Liver (tissue), 3 donors: ENCODE measurements around the gene COPS2.

Experiments
- ATF3 ChIP-seq: IDR thresholded peaks from 2 replicates; pipeline ENCODE4 v1.6.1; 2016; ENCODE audit warnings: antibody characterized with exemption
- CTCF ChIP-seq: fragments of 150-350 bp; IDR thresholded peaks from 2 replicates; pipeline ENCODE4 v1.5.1; 2017; ENCODE audit warnings: improper control_type of control experiment, low read depth, low read length; ENCODE audit not compliant: missing input control
- EGR1 ChIP-seq, 2 donors: IDR thresholded peaks; 2 replicates each; pipeline ENCODE4 v1.6.1; 2016 to 2018; ENCODE audit warnings: antibody characterized with exemption in 2 of 2, low read depth in 2 of 2
- FOXA1 ChIP-seq: IDR thresholded peaks from 2 replicates; pipeline ENCODE4 v1.6.1; 2016; ENCODE audit warnings: antibody characterized with exemption
- GABPA ChIP-seq, 2 donors: IDR thresholded peaks in 1 of 2; conservative IDR thresholded peaks in 1 of 2; 2 replicates each; pipeline ENCODE4 v1.6.1; 2016; ENCODE audit warnings: antibody characterized with exemption in 2 of 2, mild to moderate bottlenecking in 1 of 2, moderate library complexity in 1 of 2
- HNF4A ChIP-seq, 2 donors: conservative IDR thresholded peaks; 2 replicates each; pipeline ENCODE4 v1.6.1; 2016; ENCODE audit warnings: antibody characterized with exemption in 2 of 2, mild to moderate bottlenecking in 2 of 2
- JUND ChIP-seq, 2 donors: IDR thresholded peaks; 2 replicates each; pipeline ENCODE4 v1.6.1; 2016; ENCODE audit warnings: antibody characterized with exemption in 2 of 2
- MAX ChIP-seq: IDR thresholded peaks from 2 replicates; pipeline ENCODE4 v1.6.1; 2016; ENCODE audit warnings: antibody characterized with exemption
- RAD21 ChIP-seq, 2 donors: IDR thresholded peaks; 2 replicates each; pipeline ENCODE4 v1.6.1; 2016; ENCODE audit warnings: antibody characterized with exemption in 2 of 2, mild to moderate bottlenecking in 2 of 2
- REST ChIP-seq: IDR thresholded peaks from 2 replicates; pipeline ENCODE4 v1.6.1; 2016; ENCODE audit warnings: antibody characterized with exemption, mild to moderate bottlenecking
- TAF1 ChIP-seq: conservative IDR thresholded peaks from 2 replicates; pipeline ENCODE4 v1.6.1; 2016; ENCODE audit warnings: antibody characterized with exemption, mild to moderate bottlenecking
- YY1 ChIP-seq: IDR thresholded peaks from 2 replicates; pipeline ENCODE4 v1.6.1; 2016; ENCODE audit warnings: antibody characterized with exemption, mild to moderate bottlenecking
- ZBTB33 ChIP-seq: IDR thresholded peaks from 2 replicates; pipeline ENCODE4 v1.6.1; 2016; ENCODE audit warnings: antibody characterized with exemption
- donor health status: healthy.
- donor health status: healthy.

- TF ChIP-seq CTCF (no peak), HNF4A (conservative IDR thresholded peaks at IDR 0.05) (no peak), ATF3 (no peak), JUND (IDR thresholded peaks at IDR 0.05) (no peak), FOXA1 (no peak), ZBTB33 (no peak), TAF1 (no peak), YY1 (no peak), REST (no peak), MAX (no peak), RAD21 (IDR thresholded peaks at IDR 0.05) (no peak), EGR1 (IDR thresholded peaks at IDR 0.05; ENCODE audit: low read depth in 2 of 2) (no peak), GABPA (IDR thresholded peaks at IDR 0.05 in 1 of 2, conservative IDR thresholded peaks at IDR 0.05 in 1 of 2) (no peak)
Measured at GRCh38 chr15:49187549-49188245, 32.3 kb upstream of the COPS2 start.
